GM12875 (cell line): ENCODE measurements around the gene MAP3K15.
A peak's percentile ranks its signal among the peaks of the same experiment; 100 is the strongest.

Source experiments
- H3K4me3 ChIP-seq: one replicate; pipeline ENCODE4 v1.5.1; 2011; ENCODE audit warnings: low read depth, low read length, control low read depth
- CTCF ChIP-seq: IDR thresholded peaks from 2 replicates; pipeline ENCODE4 v1.5.1; 2011; ENCODE audit warnings: low read depth, mild to moderate bottlenecking, control low read depth, inconsistent platforms, low read length, moderate library complexity, borderline replicate concordance; ENCODE audit not compliant: insufficient read depth

MAP3K15 gene

GRCh38 chrX:19545651-19546050 lies 30.3 kb upstream of the MAP3K15 start:
- TF ChIP-seq CTCF: no peak
- H3K4me3 ChIP-seq: no peak overlapping the region

- TF ChIP-seq CTCF: peak; percentile 70
Observed at GRCh38 chrX:19544693-19545305, 29.5 kb upstream of the MAP3K15 start.

GRCh38 chrX:19543951-19544381 lies 28.7 kb upstream of the MAP3K15 start:
- no peak overlapping the region for H3K4me3 ChIP-seq
- TF ChIP-seq CTCF: no peak

More at GRCh38 chrX:19544693-19545305, 29.5 kb upstream of the MAP3K15 start:
- H3K4me3 ChIP-seq: no peak overlapping the region

- TF ChIP-seq CTCF: no peak
- H3K4me3 ChIP-seq: no peak overlapping the region
Observed at GRCh38 chrX:19543020-19543715, 27.9 kb upstream of the MAP3K15 start.

- TF ChIP-seq CTCF: no peak
- H3K4me3 ChIP-seq: no peak overlapping the region
Observed at GRCh38 chrX:19541931-19542330, 26.6 kb upstream of the MAP3K15 start.

GRCh38 chrX:19541196-19541595 lies 25.9 kb upstream of the MAP3K15 start:
- H3K4me3 ChIP-seq: no peak overlapping the region
- TF ChIP-seq CTCF: no peak

- H3K4me3 ChIP-seq: no peak overlapping the region
- no peak for TF ChIP-seq CTCF
Observed at GRCh38 chrX:19540076-19540475, 24.8 kb upstream of the MAP3K15 start.
